HG03139 (cell line): Measurements from ENCODE around the gene DUOXA1.

Experiments
- ATAC-seq: cut with Tn5 transposase; IDR thresholded peaks from one replicate; pipeline ENCODE4 v1.9.1; 2021; ENCODE audit not compliant: unreplicated experiment

DUOXA1 gene, protein sequence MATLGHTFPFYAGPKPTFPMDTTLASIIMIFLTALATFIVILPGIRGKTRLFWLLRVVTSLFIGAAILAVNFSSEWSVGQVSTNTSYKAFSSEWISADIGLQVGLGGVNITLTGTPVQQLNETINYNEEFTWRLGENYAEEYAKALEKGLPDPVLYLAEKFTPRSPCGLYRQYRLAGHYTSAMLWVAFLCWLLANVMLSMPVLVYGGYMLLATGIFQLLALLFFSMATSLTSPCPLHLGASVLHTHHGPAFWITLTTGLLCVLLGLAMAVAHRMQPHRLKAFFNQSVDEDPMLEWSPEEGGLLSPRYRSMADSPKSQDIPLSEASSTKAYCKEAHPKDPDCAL

DNA sequence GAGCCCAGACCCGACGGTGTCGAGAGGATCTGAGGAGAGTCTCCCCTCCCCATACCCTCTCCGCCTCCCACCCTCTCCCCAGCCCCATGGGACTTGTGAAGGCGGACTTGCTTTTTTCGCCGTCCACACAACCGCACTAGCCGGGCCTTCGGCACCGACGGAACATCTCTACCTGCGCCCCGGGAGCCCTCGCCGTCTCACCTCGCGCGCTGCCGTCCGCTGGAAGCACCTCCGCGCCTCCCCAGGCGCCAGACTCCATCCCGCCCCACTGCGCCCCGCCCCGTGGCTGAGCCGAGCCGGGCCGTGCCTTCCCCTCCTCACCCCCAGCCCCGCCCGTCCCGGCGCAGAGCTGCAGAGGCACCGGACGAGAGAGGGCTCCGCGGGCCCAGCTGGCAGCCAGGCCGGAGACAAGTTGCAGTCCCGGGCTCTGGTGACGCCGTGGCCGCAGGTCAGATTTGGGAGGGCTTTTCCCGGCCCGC is at the start of gene DUOXA1, which contains the start of gene DUOX1:
TSS of gene DUOXA1 (minus strand) at position 229 of the 479 bp plus-strand sequence. CDS start 6,865 bp downstream, outside the sequence.
TSS of gene DUOX1 (plus strand) at position 344 of the 479 bp plus-strand sequence. CDS start 1,973 bp downstream, outside the sequence.
- no peak for ATAC-seq

DNA sequence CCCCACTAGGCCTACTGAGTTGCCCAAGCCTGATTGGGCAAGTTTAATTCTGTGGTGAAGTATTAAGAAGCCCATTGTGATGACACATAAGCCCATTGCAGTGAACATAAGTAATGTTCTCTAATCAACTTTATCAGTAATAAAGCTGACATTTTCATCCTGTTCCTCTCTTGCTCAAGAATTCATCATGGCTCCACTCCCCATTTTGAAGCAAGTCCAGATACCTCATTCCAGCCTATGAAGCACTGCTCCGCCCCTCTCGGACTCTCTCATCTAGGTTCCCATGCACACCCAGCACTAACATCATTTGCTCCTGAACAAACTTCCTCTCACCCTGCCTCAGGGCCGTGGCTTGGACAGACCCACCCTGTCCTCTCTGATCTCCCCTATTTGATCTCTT is 47.6 kb upstream of the DUOXA1 start:
- no peak for ATAC-seq

DNA sequence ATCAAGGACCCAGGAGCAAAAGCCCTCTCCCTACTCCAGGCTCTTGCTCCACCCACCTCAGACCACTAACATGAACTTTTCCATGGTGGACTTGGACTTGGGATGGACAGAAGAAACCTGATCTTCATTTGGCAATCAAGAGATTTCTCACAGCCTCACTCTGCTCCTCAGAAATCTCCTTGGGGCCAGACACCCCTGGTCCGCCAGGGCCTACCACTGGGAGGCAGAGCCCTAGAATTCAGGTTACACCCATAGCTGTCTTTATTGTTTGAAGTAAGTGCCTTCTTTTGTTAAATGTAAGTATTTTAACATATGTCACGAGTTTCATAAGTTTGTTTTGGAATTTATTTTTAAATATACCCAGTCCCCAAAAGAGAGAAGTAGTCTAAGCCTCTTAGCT is 44.9 kb upstream of the DUOXA1 start:
- no peak for ATAC-seq

DNA sequence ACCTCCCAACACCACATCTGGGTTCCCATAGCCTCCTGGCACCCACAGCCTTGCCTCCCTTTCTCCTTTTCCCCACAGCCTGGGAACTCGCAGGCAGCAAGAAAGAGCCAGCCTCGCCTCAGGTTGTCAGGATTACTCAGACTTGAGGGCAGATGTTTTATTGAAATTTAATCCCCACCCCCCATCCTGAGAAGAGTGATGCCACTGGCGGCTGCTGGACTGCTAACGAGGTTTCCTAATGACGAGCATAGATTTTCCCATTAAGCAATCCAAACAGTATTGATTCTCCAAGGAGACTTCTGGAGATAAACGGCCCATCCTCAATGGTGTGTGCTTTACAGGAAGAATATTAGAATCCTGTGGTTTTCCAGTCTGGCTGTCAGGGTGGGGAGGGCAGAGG is 44.4 kb upstream of the DUOXA1 start:
- ATAC-seq: no peak

DNA sequence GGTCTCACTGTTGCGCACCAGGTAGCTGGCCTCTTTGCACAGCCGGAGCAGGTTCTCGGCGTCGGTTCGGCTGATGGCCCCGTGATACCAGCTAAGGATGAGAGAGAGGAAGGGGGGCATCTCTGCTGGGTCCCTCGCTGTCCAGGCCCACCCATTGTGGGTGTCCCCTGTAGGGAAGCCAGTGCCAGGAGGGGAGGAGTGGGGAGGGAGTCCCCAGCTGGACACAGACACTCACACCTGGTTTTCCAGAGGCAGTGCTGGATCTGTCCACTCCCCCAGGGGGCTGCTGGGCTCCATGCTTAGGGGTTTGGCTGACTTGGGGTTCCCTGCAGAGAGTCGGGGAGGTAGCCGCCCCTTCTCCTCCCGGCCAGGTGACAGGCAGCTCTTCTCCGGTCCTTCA is 42.2 kb upstream of the DUOXA1 start:
- ATAC-seq: no peak

DNA sequence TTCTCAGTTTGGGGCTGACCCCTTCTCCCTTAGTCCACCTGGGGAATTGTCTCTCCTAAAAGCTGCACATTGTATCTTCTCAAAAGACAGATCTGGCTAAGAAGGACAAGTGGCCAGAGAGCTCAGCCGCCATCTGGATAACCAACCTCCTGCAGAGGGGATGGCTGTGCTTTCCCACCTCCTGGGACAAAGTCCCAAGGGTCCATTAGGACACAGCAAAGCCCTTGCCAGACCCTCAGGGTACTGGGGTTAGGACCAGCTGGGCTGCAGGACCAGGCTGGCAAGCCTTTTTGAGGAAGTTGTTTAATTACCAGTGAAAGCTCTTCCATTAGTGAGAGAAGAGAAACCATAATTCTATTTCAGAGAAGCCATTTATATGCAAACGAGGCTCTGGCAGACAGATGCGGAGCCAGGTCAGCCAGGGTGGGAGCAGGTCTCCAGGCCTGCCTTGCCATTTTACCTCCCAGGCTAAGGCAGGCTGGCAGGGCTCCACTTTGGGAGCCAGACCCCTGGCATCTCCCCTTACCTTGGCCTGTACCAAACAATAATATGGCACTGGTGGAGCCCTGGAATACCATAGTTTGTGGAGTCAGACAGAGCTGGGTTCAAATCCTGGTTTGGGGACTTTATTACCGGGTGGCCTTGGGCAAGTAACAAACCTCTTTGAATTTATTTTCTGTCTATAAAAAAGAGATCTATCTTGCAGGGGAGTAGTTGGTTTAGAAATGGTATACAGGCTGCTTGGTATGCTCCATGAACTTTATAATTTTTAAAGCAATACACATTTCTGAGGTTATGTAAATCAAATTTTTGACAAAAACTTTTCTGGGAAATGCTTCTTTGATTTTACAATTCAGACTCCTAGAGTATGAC is 40.2 kb upstream of the DUOXA1 start:
- no peak for ATAC-seq

DNA sequence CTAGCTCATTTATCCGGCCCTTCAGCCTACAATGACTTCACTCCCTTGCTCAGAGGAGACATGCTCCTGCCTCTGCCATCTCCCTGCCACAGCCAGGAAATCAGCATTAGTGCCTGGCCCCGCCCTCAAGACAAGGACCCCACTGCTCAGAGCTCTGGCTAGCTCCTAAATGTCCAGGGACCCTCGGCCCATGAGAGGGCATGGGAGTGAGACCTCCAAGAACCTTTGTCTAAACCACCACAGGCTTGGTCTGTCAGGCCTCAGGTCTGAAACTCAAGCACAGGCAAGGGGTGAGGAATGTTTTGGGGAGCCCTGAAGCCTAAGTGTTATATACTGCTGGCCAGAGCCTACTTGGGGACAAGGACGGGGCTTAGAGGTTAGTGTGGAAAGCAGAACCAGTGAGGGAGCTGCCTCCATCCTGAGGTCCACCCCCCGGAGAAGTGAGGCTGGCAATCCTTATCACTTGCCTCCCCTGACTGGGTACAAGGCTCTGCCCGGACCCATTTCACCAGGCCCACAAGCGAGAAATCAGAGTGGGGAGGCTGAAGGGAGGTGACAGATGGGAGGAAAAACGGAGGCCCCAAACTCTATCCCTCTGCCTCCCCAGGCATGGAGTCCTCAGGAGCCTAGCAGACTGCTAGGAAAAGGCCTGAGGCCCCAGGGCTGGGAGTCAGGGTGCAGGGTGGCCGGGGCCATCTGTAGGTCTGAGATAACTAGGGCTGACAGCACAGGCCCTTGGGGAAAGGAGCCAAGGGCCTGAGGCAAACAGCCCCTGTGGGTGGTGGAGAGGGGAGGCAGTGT is 39.3 kb upstream of the DUOXA1 start:
- no peak for ATAC-seq

DNA sequence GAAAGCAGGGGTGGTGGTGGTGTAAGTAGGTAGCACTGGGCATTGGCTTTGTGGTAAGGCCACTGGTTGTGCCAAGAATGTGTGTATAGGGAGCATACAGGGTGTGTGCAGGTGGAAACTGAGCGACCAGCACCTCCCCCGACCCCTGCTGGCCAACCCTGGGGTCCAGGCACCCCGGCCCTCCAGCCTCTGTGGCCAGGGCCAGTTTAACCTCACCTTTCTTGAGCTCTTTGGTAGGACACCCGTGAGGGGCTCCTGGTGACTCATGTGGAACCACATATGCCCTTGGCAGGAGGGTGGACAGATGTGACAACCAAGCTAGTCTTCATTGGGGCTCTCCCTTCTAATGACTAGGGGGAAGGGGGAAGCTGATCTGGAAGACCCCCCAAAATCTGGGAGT is 38.6 kb upstream of the DUOXA1 start:
- ATAC-seq: no peak

DNA sequence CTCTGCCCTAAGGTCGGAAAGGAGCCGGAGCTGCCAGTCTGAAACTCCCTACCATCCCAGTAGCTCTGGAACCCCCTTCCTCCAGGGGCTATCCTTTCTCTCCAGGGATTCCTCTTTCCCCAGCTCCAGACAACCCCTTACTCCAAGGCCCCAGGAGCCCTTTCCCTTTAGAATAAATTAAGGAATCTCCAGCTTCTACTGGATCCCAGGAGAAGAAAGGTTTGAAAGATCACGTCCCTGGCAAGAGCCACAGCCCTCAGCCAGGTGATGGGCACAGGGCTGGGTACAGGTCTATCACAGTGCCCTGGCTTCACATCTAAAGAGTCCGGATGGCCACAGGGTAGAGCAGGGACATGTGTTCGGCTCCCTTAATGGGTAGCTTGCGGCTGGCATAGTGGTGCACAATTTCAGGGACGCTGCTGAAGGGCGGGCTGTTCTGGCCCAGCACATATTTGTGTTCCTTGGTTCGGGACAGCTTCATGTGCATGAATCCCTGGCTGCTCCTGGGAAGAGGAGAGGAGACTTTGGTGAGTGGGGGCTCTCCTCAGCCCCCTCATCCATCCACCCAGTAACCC is 38.0 kb upstream of the DUOXA1 start:
- no peak for ATAC-seq

DNA sequence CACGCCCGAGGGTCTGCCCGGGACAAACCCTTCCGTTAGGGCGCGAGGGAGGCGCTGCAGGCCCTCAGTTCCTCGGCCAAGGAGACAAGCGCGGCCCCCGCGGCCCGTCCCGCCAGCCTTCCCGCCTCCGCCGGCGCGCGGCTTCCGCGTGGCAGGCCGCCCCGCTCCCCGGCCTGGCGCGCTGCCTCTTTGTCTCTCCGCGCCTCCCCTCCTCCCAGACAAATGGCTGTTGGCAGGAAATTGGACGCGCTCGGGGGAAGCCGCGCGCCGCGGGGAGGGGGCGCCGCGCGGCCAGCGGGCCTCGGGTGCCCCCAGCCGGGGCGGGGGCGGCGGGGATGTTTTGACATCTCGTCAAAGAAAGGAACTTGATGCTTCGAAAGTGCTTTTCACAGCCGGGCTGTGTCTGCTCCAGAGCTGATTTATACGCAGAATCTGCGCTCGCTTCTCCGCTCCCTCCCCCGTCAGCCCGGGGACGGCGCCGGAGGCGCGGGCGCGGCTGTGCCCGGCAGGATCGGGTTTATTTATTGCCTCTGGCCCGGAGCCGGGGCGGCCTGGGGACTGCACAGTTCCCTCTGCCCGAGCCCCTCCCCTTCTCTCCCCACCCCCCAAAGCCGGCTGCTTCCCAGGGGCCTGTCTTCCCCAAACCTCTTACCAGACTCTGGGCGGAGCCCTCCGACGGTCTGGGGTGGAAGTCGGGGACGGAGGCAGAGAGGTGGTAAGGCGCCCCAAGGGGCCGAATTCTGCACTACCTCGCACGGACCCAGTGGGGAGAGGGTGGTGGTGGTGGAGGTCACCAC is 37.4 kb upstream of the DUOXA1 start:
- peak; percentile 95 for ATAC-seq

DNA sequence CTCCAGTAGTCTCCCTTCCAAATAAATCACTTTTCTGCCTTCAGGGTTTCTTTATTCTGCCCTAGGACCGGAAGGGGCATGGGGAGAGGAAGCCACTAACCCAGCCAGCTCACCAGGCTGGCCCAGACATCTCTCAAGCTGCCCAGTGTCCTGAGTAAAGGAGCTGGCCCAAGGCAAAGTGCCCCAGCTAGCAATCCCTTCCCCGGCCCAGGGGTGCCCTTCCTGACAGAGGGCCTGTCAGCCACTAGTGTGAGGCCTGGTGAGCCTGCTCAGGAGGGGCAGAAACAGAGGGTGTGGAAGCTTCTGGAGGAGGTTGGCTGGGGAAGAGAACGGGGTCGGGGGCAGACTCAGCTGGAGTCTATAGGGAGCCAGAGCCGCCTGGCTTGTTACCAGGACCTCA is 35.9 kb upstream of the DUOXA1 start:
- no peak for ATAC-seq

DNA sequence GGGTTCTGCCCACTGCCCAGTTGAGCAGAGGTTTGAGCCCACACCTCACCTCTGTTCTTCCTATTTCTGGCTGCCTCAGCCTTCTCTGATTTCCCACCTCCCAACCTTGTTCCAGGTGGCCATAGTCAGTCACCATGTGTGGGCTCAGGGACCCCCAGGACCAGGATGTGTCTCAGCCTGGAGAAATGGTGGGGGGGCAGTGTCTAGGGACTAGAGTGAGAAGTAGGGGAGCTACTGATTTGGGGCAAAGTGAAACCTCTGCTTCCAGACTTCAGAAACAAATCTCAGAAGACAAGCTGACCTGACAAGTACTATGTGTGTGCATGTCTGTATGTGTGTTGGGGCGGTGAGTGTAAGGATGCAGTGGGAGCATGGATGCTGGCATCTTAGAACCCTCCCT is 35.2 kb upstream of the DUOXA1 start:
- ATAC-seq: no peak

DNA sequence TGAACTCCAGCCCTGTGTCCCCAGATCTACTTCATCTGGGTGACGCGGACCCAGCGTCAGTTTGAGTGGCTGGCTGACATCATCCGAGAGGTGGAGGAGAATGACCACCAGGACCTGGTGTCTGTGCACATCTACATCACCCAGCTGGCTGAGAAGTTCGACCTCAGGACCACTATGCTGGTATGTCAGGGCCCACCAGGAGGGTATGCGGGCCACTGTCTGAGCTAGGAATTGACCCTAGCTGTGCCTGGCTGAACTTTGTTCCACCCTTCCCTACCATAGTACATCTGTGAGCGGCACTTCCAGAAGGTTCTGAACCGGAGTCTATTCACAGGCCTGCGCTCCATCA is 33.8 kb upstream of the DUOXA1 start:
- ATAC-seq: no peak

DNA sequence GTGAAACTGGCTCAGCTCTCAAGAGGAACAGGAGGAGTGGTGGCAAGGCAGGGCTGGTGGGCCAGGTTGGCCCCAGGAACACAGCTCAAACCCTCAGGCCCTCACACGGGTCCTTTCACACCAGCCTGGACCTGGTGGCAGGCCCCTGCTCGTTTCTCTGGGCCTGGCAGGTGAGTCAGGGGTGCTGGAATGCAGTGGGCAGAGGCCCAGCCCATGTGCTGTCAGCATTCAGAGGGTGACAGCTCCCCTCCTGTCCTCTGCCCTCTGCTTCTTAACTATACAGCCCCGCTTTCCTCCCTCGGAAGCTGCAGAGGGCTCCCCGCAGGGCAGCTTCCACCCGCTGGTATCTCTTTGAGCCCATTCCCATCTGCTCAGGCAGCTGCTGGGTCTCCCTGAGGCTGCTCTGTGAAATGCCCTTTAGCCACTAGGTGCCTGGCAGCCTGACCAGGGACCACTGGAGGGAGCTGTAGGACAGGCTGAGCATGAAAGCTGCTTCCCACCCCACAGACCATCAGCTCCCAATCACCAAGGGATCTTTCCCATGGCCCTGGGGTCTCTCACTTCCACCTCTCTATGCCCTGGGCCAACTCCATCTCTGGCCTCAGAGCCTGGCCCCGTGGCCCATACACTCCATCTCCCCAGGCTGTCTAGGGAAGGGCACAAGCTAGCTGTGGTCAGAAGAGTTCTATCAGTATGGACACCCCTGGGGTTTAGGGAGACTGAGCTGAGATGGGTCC is 33.3 kb upstream of the DUOXA1 start:
- no peak for ATAC-seq

DNA sequence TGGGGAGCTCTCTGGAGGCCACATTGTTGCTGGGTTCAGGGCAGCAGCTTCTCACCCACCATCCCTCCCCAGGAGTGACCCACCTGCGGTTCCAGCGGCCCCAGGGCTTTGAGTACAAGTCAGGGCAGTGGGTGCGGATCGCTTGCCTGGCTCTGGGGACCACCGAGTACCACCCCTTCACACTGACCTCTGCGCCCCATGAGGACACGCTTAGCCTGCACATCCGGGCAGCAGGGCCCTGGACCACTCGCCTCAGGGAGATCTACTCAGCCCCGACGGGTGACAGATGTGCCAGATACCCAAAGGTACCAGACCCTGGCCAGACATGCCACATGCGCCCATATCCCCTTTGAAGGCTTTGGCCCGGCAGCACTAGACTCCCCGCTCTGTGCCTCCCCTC is 32.0 kb upstream of the DUOXA1 start:
- ATAC-seq: no peak

DNA sequence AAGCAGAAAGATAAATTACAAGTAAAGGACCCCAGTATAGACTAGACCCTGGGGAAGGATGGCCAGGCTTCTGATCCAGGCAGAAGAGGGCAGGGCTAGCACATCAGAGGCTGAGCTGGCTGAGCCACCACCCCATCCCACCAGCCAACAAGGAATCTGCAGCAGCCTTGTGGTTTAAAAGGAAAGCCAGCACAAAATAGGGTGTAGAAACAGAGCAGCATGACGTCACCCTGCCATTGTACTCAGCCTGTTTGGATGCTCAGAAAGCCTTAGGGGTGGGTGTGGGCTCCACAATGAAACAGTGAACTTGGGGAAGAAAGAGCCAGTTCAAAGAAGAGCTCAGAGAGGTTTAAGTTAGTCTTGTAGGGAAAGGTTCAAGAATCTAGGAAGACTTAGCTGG is 28.3 kb upstream of the DUOXA1 start:
- no peak for ATAC-seq

DNA sequence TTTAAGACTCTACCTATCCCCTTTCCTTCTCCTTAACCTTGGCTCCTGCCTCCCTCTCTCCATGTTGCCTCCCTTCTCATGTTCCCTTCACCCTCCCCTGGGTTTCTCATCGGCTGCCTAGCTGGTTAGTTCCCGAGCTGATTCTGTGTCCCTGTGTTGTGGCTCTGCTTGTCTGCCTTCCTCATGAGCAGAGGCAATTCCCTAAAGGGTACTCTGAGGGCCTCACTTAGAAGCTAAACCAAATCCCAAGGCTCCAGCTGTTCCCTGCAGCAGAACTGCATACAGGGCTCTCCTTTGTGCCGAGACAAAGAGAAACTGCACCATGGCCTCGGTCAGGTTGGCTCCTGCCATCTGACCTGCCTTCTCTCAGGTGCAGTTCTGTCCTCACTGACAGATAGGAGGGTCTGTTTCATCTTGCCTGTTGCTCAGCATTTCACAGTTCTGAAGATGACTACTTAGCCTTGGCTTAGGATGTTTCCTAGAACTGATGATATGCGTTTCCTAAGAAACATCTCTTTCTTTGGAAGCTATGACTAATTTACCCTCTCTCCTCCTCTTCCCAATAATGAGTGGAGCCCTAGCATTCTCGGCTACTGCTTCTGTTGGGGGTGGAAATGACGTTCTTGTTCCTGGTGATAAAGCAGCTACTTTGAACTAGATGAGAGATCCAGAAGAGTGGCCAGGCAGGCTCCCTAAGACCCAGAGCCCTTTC is 27.2 kb upstream of the DUOXA1 start:
- no peak for ATAC-seq

DNA sequence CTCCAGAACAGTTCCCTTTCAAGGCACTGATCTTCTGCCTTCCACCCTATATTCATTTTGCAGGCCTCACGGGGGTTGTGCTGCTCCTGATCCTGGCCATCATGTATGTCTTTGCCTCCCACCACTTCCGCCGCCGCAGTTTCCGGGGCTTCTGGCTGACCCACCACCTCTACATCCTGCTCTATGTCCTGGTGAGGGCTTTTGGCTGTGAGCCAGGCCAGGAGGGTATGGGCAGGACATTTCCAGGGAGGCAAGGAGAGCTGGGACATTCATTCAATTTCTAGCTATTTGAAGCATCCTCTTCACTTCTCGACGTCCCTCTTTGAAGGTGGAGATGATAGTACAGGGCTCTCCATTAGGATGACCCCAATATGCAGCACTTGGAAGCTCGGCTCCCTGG is 26.1 kb upstream of the DUOXA1 start:
- ATAC-seq: no peak
